ENCODE data around the gene CDH8.

Gene CDH8

GRCh38 chr16:61676740-61677139 lies 359.5 kb downstream of the CDH8 start:
- DNase-seq (ENCODE audit: low spot score), result no peak
- in situ Hi-C loops (cut with MboI; ENCODE audit: low sequenced_read_pairs, unreplicated experiment), result no loop called here
- TF ChIP-seq, protein P1, sequence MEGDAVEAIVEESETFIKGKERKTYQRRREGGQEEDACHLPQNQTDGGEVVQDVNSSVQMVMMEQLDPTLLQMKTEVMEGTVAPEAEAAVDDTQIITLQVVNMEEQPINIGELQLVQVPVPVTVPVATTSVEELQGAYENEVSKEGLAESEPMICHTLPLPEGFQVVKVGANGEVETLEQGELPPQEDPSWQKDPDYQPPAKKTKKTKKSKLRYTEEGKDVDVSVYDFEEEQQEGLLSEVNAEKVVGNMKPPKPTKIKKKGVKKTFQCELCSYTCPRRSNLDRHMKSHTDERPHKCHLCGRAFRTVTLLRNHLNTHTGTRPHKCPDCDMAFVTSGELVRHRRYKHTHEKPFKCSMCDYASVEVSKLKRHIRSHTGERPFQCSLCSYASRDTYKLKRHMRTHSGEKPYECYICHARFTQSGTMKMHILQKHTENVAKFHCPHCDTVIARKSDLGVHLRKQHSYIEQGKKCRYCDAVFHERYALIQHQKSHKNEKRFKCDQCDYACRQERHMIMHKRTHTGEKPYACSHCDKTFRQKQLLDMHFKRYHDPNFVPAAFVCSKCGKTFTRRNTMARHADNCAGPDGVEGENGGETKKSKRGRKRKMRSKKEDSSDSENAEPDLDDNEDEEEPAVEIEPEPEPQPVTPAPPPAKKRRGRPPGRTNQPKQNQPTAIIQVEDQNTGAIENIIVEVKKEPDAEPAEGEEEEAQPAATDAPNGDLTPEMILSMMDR (IDR thresholded peaks at IDR 0.05; ENCODE audit: borderline replicate concordance, control extremely low read depth, extremely low read depth, insufficient read depth, missing control alignments), result no peak

DNA sequence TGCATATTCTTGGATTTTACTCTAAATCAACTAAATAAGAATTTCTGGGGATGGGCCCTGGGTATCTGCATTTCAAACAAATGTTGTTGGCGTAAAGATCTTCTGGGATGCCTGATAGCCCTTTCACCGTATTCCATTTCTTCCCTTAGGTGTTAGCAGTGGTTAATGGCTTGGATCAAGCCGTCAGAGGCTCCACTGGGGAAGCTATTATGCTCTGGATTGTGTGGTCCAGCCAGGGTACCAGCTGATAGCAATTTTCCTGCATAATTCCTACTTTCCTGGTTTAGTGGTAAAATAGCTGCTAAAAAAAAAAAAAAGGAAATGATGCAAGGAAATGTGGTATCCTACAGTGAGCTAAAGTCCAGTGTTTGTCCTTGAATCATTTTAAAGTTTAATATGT lies 365.1 kb downstream of the CDH8 start:
- in situ Hi-C loops (cut with MboI; ENCODE audit: low sequenced_read_pairs, unreplicated experiment), result no loop called here
- no peak for DNase-seq (ENCODE audit: low spot score)
- TF ChIP-seq, protein P1 (IDR thresholded peaks at IDR 0.05; ENCODE audit: borderline replicate concordance, control extremely low read depth, extremely low read depth, insufficient read depth, missing control alignments), result no peak

GRCh38 chr16:61665512-61665911 lies 370.7 kb downstream of the CDH8 start:
- DNase-seq (ENCODE audit: low spot score), result no peak
- in situ Hi-C loops (cut with MboI; ENCODE audit: low sequenced_read_pairs, unreplicated experiment), result no loop called here
- TF ChIP-seq, protein P1 (IDR thresholded peaks at IDR 0.05; ENCODE audit: borderline replicate concordance, control extremely low read depth, extremely low read depth, insufficient read depth, missing control alignments), result no peak

GRCh38 chr16:61659936-61660335 lies 376.3 kb downstream of the CDH8 start:
- no peak for DNase-seq (ENCODE audit: low spot score)
- TF ChIP-seq, protein P1 (IDR thresholded peaks at IDR 0.05; ENCODE audit: borderline replicate concordance, control extremely low read depth, extremely low read depth, insufficient read depth, missing control alignments), result no peak
- in situ Hi-C loops (cut with MboI; ENCODE audit: low sequenced_read_pairs, unreplicated experiment), result no loop called here

- TF ChIP-seq, protein P1 (IDR thresholded peaks at IDR 0.05; ENCODE audit: borderline replicate concordance, control extremely low read depth, extremely low read depth, insufficient read depth, missing control alignments), result no peak
- no peak for DNase-seq (ENCODE audit: low spot score)
- in situ Hi-C loops (cut with MboI; ENCODE audit: low sequenced_read_pairs, unreplicated experiment), result no loop called here
These were observed 381.3 kb downstream of the CDH8 start for GRCh38 chr16:61654962-61655361.

DNA sequence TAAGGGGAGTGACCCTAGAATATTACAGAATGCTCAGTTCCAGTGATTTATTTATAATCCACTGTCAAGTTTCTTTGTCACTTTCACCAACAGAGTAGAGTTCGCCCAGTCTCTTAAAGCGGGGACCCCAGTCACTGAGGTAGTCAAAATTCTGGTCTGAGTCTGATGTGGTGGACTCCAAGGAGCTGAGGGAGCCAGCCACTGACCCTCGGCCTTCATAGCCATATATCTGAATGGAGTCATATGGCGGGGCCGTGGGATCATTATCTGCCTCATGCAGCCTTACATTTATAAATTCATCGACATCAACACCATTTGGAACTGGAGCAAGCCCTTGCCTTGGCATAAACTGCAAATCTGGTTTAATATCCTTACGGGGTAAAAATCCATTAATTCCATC lies 382.7 kb downstream of the CDH8 start:
- DNase-seq (ENCODE audit: low spot score), result no peak
- TF ChIP-seq, protein P1 (IDR thresholded peaks at IDR 0.05; ENCODE audit: borderline replicate concordance, control extremely low read depth, extremely low read depth, insufficient read depth, missing control alignments), result no peak
- in situ Hi-C loops (cut with MboI; ENCODE audit: low sequenced_read_pairs, unreplicated experiment), result no loop called here

GRCh38 chr16:61645561-61645960 lies 390.7 kb downstream of the CDH8 start:
- TF ChIP-seq, protein P1 (IDR thresholded peaks at IDR 0.05; ENCODE audit: borderline replicate concordance, control extremely low read depth, extremely low read depth, insufficient read depth, missing control alignments), result no peak
- in situ Hi-C loops (cut with MboI; ENCODE audit: low sequenced_read_pairs, unreplicated experiment), result no loop called here
- DNase-seq (ENCODE audit: low spot score), result no peak

Data from GM13976 (cell line).